Sigmoid colon (tissue), 7 donors: ENCODE results near the gene TUBGCP4. TPM values are rescaled to one million over a fixed set of nuclear protein-coding genes. Genes with fewer than 3 reads are reported as not detected.

Experiments
- DNase-seq: peaks from one replicate; pipeline ENCODE4 v3.0.0-alpha.2; 2019
- H3K27ac ChIP-seq, 4 donors: fragments of 200-600 bp; sonication (generic); one replicate each; pipeline ENCODE4 v1.5.1; 2016 to 2019; ENCODE audit warnings: mild to moderate bottlenecking in 1 of 4
- H3K27me3 ChIP-seq, 3 donors: fragments of 200-600 bp; sonication (generic); one replicate each; pipeline ENCODE4 v1.5.1; 2019; ENCODE audit warnings: mild to moderate bottlenecking in 1 of 3
- H3K36me3 ChIP-seq, 4 donors: fragments of 200-600 bp; sonication (generic); one replicate each; pipeline ENCODE4 v1.5.1; 2016 to 2019
- H3K4me1 ChIP-seq, 4 donors: fragments of 200-600 bp; sonication (generic); one replicate each; pipeline ENCODE4 v1.5.1; 2017 to 2019
- H3K4me3 ChIP-seq, 4 donors: fragments of 200-600 bp; sonication (generic); one replicate each; pipeline ENCODE4 v1.5.1; 2017 to 2019; ENCODE audit warnings: mild to moderate bottlenecking in 2 of 4, moderate library complexity in 1 of 4
- H3K9me3 ChIP-seq, 4 donors: fragments of 200-600 bp in 3 of 4; sonication (generic) in 3 of 4; one replicate each; pipeline versions ENCODE4 v1.5.1 to v1.6.1; 2013 to 2019
- EP300 ChIP-seq, 4 donors: sonication (generic); formaldehyde crosslinking; IDR thresholded peaks; one replicate each; pipeline ENCODE4 v1.6.1; 2017; ENCODE audit warnings: antibody characterized with exemption in 4 of 4
- POLR2A ChIP-seq, 2 donors: fragments of 450-650 bp; IDR thresholded peaks; one replicate each; pipeline ENCODE4 v1.6.1; 2016; ENCODE audit warnings: antibody characterized with exemption in 2 of 2, mild to moderate bottlenecking in 2 of 2, moderate library complexity in 2 of 2
- POLR2AphosphoS5 ChIP-seq, 4 donors: sonication (generic); formaldehyde crosslinking; IDR thresholded peaks; one replicate each; pipeline ENCODE4 v1.6.1; 2017; ENCODE audit warnings: antibody characterized with exemption in 4 of 4
- WGBS, 2 donors: extraction: QIAGEN DNeasy Blood & Tissue Kit; methylation state at CpG; one replicate each; pipeline ENCODE4 v1.1.7; 2013; 5-methylcytosine and 5-hydroxymethylcytosine counted together
- intact Hi-C: fragments of 100-400 bp; cut with DNase I; formaldehyde crosslinking; loops from one replicate; pipeline ENCODE4 v1.15.1; 2023
- polyA plus RNA-seq, 3 donors: library from polyadenylated mRNA; stranded (reverse); fragments of 200-250 nt; gene quantifications; one replicate each; pipeline ENCODE4 v1.2.3, GENCODE V29; 2013
- total RNA-seq, 4 donors: library from RNA; depleted of rRNA; stranded (reverse); fragments of >200 nt; gene quantifications; one replicate each; pipeline ENCODE4 v1.1.0, GENCODE V29; 2016
- TF ChIP-seq, protein P1 (sequence below), 4 experiments: fragments of 450-650 bp in 3 of 4; fragments of 200-600 bp in 1 of 4; IDR thresholded peaks; one replicate each; pipeline ENCODE4 v1.5.1; 2016 to 2019; ENCODE audit warnings: antibody characterized with exemption in 4 of 4, mild to moderate bottlenecking in 3 of 4, moderate library complexity in 2 of 4
- donor health status: healthy with polysubstance abuse.
- donor health status: Bipolar disorder and iron deficiency.
- donor health status: healthy.

TUBGCP4 gene
- total and polyA plus RNA-seq, 7 donors: 1.8 to 14.6 (median 11.2) TPM

DNA sequence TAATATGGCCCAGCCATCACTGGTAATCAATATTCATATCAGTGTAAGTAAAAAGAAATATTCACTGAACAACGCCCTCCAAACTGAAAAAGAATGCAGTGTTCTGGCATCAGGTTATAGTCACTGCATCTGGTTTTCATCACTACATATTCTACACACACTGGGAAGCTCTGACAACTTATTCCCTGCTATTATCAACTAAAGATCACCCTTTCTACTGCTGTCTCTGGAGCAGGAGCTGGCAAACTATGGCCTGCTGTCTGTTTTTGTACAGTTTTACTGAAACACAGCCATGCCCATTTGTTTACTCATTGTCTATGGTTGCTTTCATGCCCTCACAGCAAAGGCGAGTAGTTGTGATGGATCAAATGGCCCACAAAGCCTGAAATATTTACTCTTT, 35.3 kb downstream of the TUBGCP4 start:
- H3K27me3 ChIP-seq: no peaks in the 10 kb centered on the region
- H3K27ac ChIP-seq: peak overlapping the region in 3 of 4 donors; percentile 27 to 47 (median 33)
- intact Hi-C loops: loop anchor here (10.0 kb wide), 1 partner anchor 59 kb away; no protein-coding TSS in a partner anchor
- no peak overlapping the region for H3K4me3 ChIP-seq
- peaks cover 0 to 86% (median 45%) of the 10 kb centered on the region in 4 donors for H3K36me3 ChIP-seq
- 75 to 87% methylated on average over 2 of the region's 2 CpGs for WGBS, 2 donors
- H3K9me3 ChIP-seq: no peaks in the 10 kb centered on the region
- TF ChIP-seq POLR2AphosphoS5 (IDR thresholded peaks at IDR 0.05): peak in 2 of 4 donors; percentile 57 to 70
- no peak for TF ChIP-seq EP300 (IDR thresholded peaks at IDR 0.05)
- TF ChIP-seq POLR2A (IDR thresholded peaks at IDR 0.05): no peak
- TF ChIP-seq, protein P1, sequence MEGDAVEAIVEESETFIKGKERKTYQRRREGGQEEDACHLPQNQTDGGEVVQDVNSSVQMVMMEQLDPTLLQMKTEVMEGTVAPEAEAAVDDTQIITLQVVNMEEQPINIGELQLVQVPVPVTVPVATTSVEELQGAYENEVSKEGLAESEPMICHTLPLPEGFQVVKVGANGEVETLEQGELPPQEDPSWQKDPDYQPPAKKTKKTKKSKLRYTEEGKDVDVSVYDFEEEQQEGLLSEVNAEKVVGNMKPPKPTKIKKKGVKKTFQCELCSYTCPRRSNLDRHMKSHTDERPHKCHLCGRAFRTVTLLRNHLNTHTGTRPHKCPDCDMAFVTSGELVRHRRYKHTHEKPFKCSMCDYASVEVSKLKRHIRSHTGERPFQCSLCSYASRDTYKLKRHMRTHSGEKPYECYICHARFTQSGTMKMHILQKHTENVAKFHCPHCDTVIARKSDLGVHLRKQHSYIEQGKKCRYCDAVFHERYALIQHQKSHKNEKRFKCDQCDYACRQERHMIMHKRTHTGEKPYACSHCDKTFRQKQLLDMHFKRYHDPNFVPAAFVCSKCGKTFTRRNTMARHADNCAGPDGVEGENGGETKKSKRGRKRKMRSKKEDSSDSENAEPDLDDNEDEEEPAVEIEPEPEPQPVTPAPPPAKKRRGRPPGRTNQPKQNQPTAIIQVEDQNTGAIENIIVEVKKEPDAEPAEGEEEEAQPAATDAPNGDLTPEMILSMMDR (IDR thresholded peaks at IDR 0.05): no peak
- no peak for DNase-seq
- H3K4me1 ChIP-seq: peaks cover 0 to 21% (median 14%) of the 10 kb centered on the region in 4 donors

DNA sequence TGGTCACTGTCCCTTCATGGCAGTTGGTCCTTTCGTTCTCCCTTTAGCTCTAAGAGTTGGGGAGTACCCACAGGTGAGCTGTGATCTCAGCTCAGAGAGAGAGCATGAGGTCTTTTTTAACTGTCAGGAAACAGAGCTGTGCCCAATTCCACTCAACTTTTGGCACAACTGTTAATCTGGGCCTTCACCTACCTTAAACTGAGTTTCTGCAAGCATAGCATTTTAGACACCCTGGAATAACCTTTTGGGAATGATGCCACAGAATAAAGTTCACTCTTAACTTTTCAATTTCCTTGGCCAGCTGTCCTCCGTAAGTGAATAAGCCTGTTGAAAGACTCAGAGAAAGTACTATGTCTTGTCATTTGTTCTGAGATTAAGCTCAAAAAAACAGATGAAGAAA, 35.9 kb downstream of the TUBGCP4 start:
- peaks cover 0 to 21% (median 14%) of the 10 kb centered on the region in 4 donors for H3K4me1 ChIP-seq
- no peak overlapping the region for H3K4me3 ChIP-seq
- intact Hi-C loops: loop anchor here (10.0 kb wide), 1 partner anchor 58 kb away; no protein-coding TSS in a partner anchor
- TF ChIP-seq POLR2AphosphoS5 (IDR thresholded peaks at IDR 0.05) (no peak), EP300 (IDR thresholded peaks at IDR 0.05) (no peak)
- H3K36me3 ChIP-seq: peaks cover 0 to 86% (median 42%) of the 10 kb centered on the region in 4 donors
- H3K27me3 ChIP-seq: no peaks in the 10 kb centered on the region
- H3K27ac ChIP-seq: peak overlapping the region in 3 of 4 donors; percentile 27 to 47 (median 33)
- WGBS, 2 donors: 88 to 96% methylated on average over 2 of the region's 2 CpGs
- H3K9me3 ChIP-seq: no peaks in the 10 kb centered on the region
- no peak for DNase-seq

DNA sequence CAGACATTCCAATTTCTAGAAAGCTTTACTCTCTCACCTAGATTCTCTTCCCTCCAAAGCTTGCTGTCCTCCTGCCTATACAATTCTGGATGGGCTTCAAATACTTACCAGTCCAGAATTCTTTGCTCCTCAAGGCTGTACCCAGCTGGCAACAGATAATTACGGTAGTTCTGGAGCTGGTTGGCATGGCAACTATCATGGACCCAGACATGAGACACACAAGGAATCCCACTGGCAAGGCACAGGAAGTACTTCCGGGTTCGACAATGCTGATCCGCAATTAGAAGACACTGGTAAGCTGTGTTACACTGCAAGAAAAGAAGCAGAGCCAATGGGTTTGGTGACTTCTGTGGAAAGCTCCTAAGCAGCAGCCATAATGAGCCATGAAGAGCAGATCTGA, 37.9 kb downstream of the TUBGCP4 start:
- intact Hi-C loops: loop anchor here (10.0 kb wide), 1 partner anchor 56 kb away; no protein-coding TSS in a partner anchor
- 85 to 92% methylated on average over 4 of the region's 4 CpGs for WGBS, 2 donors
- Histone ChIP-seq H3K27ac (no peak overlapping the region), H3K27me3 (no peaks in the 10 kb centered on the region), H3K4me1 (peaks cover 0 to 21% (median 14%) of the 10 kb centered on the region in 4 donors), H3K9me3 (no peaks in the 10 kb centered on the region), H3K36me3 (peaks cover 9 to 86% (median 46%) of the 10 kb centered on the region in 4 donors), H3K4me3 (no peak overlapping the region)
- TF ChIP-seq POLR2A (IDR thresholded peaks at IDR 0.05) (no peak), EP300 (IDR thresholded peaks at IDR 0.05) (no peak), POLR2AphosphoS5 (IDR thresholded peaks at IDR 0.05) (no peak)
- TF ChIP-seq, protein P1 (IDR thresholded peaks at IDR 0.05): no peak
- no peak for DNase-seq

DNA sequence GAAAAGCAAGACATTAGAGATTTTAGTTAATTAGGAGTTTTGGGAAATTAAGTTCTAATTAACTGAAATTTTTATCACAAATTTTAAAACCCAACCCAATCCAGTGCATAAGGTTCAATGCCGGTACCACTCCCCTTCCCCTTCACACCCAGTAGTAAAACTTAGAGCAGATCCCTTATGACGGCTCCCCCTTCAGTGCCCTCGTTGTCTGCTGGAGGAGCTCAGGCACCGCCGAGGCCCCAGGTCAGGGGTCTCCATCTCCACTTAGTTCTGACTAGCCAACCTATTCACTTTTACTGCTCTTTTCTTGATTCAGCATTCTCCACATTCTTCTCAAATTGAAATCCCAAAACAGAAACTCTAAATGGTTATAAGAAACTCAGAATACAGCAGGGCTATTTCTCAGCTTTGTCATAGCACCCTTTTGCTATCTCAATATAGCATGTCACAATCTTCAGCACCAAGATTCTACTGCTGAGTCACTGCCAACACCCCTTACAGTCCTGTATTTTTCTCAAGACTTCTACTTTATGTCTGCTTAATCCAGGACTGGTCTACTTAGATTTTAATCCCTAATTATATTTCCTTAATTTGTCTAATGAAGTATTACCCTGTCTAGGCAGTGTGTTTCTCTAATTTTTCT, 39.8 kb downstream of the TUBGCP4 start:
- Histone ChIP-seq H3K4me3 (no peak overlapping the region), H3K27me3 (no peaks in the 10 kb centered on the region), H3K9me3 (no peaks in the 10 kb centered on the region), H3K36me3 (peaks cover 20 to 86% (median 50%) of the 10 kb centered on the region in 4 donors), H3K27ac (no peak overlapping the region), H3K4me1 (peaks cover 0 to 20% (median 14%) of the 10 kb centered on the region in 4 donors)
- no peak for DNase-seq
- intact Hi-C loops: no loop called here
- 92% methylated on average over 5 of the region's 5 CpGs for WGBS, 2 donors
- no peak for TF ChIP-seq POLR2A (IDR thresholded peaks at IDR 0.05)
- TF ChIP-seq POLR2AphosphoS5 (IDR thresholded peaks at IDR 0.05): no peak
- TF ChIP-seq, protein P1 (IDR thresholded peaks at IDR 0.05): no peak
- no peak for TF ChIP-seq EP300 (IDR thresholded peaks at IDR 0.05)

DNA sequence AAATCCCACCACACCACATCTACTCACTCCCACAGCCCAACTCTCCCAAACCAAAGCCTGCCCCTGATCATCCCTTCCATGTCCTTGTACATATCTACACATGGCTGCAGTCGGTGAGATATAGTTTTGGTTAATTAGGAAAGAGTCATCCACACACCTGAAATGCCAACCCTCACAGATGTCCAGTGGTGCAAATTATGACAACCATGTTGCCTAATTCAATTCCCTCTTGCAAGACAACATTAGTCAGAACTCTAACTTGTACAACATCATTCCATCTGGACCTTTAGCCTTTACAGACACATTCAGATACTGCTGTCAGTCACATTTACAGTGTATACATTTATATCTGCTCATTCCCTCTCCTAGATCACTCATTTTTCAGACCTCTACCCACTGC, 41.2 kb downstream of the TUBGCP4 start:
- 91 to 98% methylated on average over 1 of the region's 1 CpG for WGBS, 2 donors
- peaks cover 0 to 6% (median 2%) of the 10 kb centered on the region in 4 donors for H3K4me1 ChIP-seq
- no peak overlapping the region for H3K27ac ChIP-seq
- TF ChIP-seq, protein P1 (IDR thresholded peaks at IDR 0.05): no peak
- no peak for TF ChIP-seq POLR2A (IDR thresholded peaks at IDR 0.05)
- TF ChIP-seq POLR2AphosphoS5 (IDR thresholded peaks at IDR 0.05): no peak
- no peak for TF ChIP-seq EP300 (IDR thresholded peaks at IDR 0.05)
- no peak overlapping the region for H3K4me3 ChIP-seq
- H3K9me3 ChIP-seq: no peaks in the 10 kb centered on the region
- intact Hi-C loops: no loop called here
- DNase-seq: no peak
- H3K27me3 ChIP-seq: no peaks in the 10 kb centered on the region
- peaks cover 20 to 100% (median 60%) of the 10 kb centered on the region in 4 donors for H3K36me3 ChIP-seq
